Trophoblast cell (in vitro differentiated cells and primary cell): ENCODE measurements around the gene RIC3.
A peak's percentile ranks its signal among the peaks of the same experiment; 100 is the strongest.
"Not testable (repeated sequence)": the region's sequence is repeated elsewhere in the genome, so short reads cannot be mapped to it uniquely, and the experiment has no call there.

Experiments used
- DNase-seq, 2 donors: peaks; one replicate each; pipeline ENCODE4 v3.0.0-alpha.2; 2016
- H2AFZ ChIP-seq: 2 replicates; pipeline ENCODE4 v1.6.1; 2013; ENCODE audit warnings: low read length, moderate library complexity, mild to moderate bottlenecking; ENCODE audit not compliant: insufficient read depth, poor library complexity
- H2AK5ac ChIP-seq: 2 replicates; pipeline ENCODE4 v1.6.1; 2013; ENCODE audit warnings: mild to moderate bottlenecking, low read length
- H2BK120ac ChIP-seq: 2 replicates; pipeline ENCODE4 v1.6.1; 2013; ENCODE audit warnings: low read length, mild to moderate bottlenecking, moderate library complexity; ENCODE audit not compliant: insufficient read depth, poor library complexity
- H2BK12ac ChIP-seq: 2 replicates; pipeline ENCODE4 v1.6.1; 2013; ENCODE audit warnings: mild to moderate bottlenecking, low read length, moderate library complexity
- H2BK5ac ChIP-seq: 2 replicates; pipeline ENCODE4 v1.6.1; 2013; ENCODE audit warnings: low read length, low read depth, moderate library complexity, mild to moderate bottlenecking; ENCODE audit not compliant: poor library complexity
- H3K14ac ChIP-seq: 2 replicates; pipeline ENCODE4 v1.6.1; 2013; ENCODE audit warnings: mild to moderate bottlenecking, low read length
- H3K18ac ChIP-seq: 2 replicates; pipeline ENCODE4 v1.6.1; 2013; ENCODE audit warnings: mild to moderate bottlenecking, low read length
- H3K23ac ChIP-seq: 2 replicates; pipeline ENCODE4 v1.6.1; 2013; ENCODE audit warnings: low read length
- H3K27ac ChIP-seq: 2 replicates; pipeline ENCODE4 v1.5.1; 2013; ENCODE audit warnings: low read depth, mild to moderate bottlenecking, inconsistent platforms, low read length, moderate library complexity
- H3K27me3 ChIP-seq: 2 replicates; pipeline ENCODE4 v1.6.1; 2013; ENCODE audit warnings: inconsistent platforms, mild to moderate bottlenecking, low read length, moderate library complexity; ENCODE audit not compliant: insufficient read depth
- H3K36me3 ChIP-seq, 2 experiments: 1 replicate in 1 of 2; 2 replicates in 1 of 2; pipeline ENCODE4 v1.6.1; 2013; ENCODE audit warnings: low read length in 2 of 2, mild to moderate bottlenecking in 2 of 2, moderate library complexity in 1 of 2; ENCODE audit not compliant: insufficient read depth in 2 of 2, control insufficient read depth in 1 of 2
- H3K4ac ChIP-seq: 2 replicates; pipeline ENCODE4 v1.6.1; 2013; ENCODE audit warnings: low read depth, mild to moderate bottlenecking, low read length, moderate library complexity
- H3K4me1 ChIP-seq, 2 experiments: 1 replicate in 1 of 2; 2 replicates in 1 of 2; pipeline ENCODE4 v1.6.1; 2013; ENCODE audit warnings: low read length in 2 of 2, mild to moderate bottlenecking in 2 of 2, moderate library complexity in 1 of 2; ENCODE audit not compliant: insufficient read depth in 2 of 2, control insufficient read depth in 1 of 2
- H3K4me2 ChIP-seq: 2 replicates; pipeline ENCODE4 v1.6.1; 2013; ENCODE audit warnings: inconsistent platforms, mild to moderate bottlenecking, low read length, moderate library complexity
- H3K4me3 ChIP-seq: 2 replicates; pipeline ENCODE4 v1.5.1; 2013; ENCODE audit warnings: mild to moderate bottlenecking, low read depth, low read length, inconsistent platforms
- H3K79me1 ChIP-seq: one replicate; pipeline ENCODE4 v1.6.1; 2013; ENCODE audit warnings: low read length
- H3K79me2 ChIP-seq: 2 replicates; pipeline ENCODE4 v1.6.1; 2013; ENCODE audit warnings: low read length, mild to moderate bottlenecking; ENCODE audit not compliant: control insufficient read depth, insufficient read depth, poor library complexity
- H3K9ac ChIP-seq: 2 replicates; pipeline ENCODE4 v1.6.1; 2013; ENCODE audit warnings: mild to moderate bottlenecking, low read length
- H3K9me3 ChIP-seq: 2 replicates; pipeline ENCODE4 v1.6.1; 2013; ENCODE audit warnings: low read depth, mild to moderate bottlenecking, control low read depth, inconsistent platforms, low read length; ENCODE audit not compliant: insufficient read depth
- H4K12ac ChIP-seq: 2 replicates; pipeline ENCODE4 v1.6.1; 2013; ENCODE audit warnings: low read depth, mild to moderate bottlenecking, low read length, moderate library complexity
- H4K8ac ChIP-seq: 2 replicates; pipeline ENCODE4 v1.6.1; 2013; ENCODE audit warnings: low read depth, mild to moderate bottlenecking, low read length, moderate library complexity
- H4K91ac ChIP-seq: one replicate; pipeline ENCODE4 v1.6.1; 2013; ENCODE audit warnings: low read depth, mild to moderate bottlenecking, low read length, moderate library complexity
- WGBS: extraction: QIAGEN DNeasy Blood & Tissue Kit; methylation state at CpG from one replicate; pipeline ENCODE4 v1.1.7; 2013; ENCODE audit warnings: missing lambda C conversion rate; ENCODE audit not compliant: insufficient read length, insufficient coverage; ENCODE audit errors: extremely low coverage; 5-methylcytosine and 5-hydroxymethylcytosine counted together

RIC3 gene

GRCh38 chr11:8177136-8177535 lies 8.3 kb upstream of the RIC3 start:
- no peaks in the 10 kb centered on the region for H3K79me1 ChIP-seq
- H3K4me3 ChIP-seq = no peak overlapping the region
- no peaks in the 10 kb centered on the region for H3K36me3 ChIP-seq
- no peak overlapping the region for H4K12ac ChIP-seq
- no peak overlapping the region for H3K18ac ChIP-seq
- H2BK120ac ChIP-seq = no peak overlapping the region
- peak overlapping the region; percentile 38 for H3K9ac ChIP-seq
- no peak overlapping the region for H3K4me2 ChIP-seq
- no peak overlapping the region for H3K27ac ChIP-seq
- H2BK5ac ChIP-seq = no peak overlapping the region
- H4K8ac ChIP-seq = no peak overlapping the region
- H3K4ac ChIP-seq = no peak overlapping the region
- H2AFZ ChIP-seq = no peak overlapping the region
- H3K14ac ChIP-seq = no peak overlapping the region
- no peak for DNase-seq
- H2BK12ac ChIP-seq = no peak overlapping the region
- H3K4me1 ChIP-seq = no peaks in the 10 kb centered on the region
- H3K79me2 ChIP-seq = no peaks in the 10 kb centered on the region
- H2AK5ac ChIP-seq = no peak overlapping the region
- no peak overlapping the region for H3K23ac ChIP-seq
- H3K9me3 ChIP-seq = no peaks in the 10 kb centered on the region
- WGBS = no CpG with 5 or more reads among the region's 5 CpGs
- H4K91ac ChIP-seq = no peak overlapping the region
- H3K27me3 ChIP-seq = peaks cover 9% of the 10 kb centered on the region

GRCh38 chr11:8167796-8168195 lies 1.0 kb downstream of the RIC3 start:
- H3K27ac ChIP-seq = no peak overlapping the region
- H2BK120ac ChIP-seq = no peak overlapping the region
- peaks cover 3% of the 10 kb centered on the region for H3K27me3 ChIP-seq
- WGBS = no CpG with 5 or more reads among the region's 4 CpGs
- H2AFZ ChIP-seq = no peak overlapping the region
- H4K8ac ChIP-seq = no peak overlapping the region
- no peak overlapping the region for H4K91ac ChIP-seq
- H2BK12ac ChIP-seq = no peak overlapping the region
- no peak overlapping the region for H3K4me3 ChIP-seq
- H3K4me2 ChIP-seq = no peak overlapping the region
- no peaks in the 10 kb centered on the region for H3K79me1 ChIP-seq
- H3K79me2 ChIP-seq = no peaks in the 10 kb centered on the region
- no peaks in the 10 kb centered on the region for H3K9me3 ChIP-seq
- no peak overlapping the region for H3K9ac ChIP-seq
- H3K14ac ChIP-seq = no peak overlapping the region
- no peak overlapping the region for H4K12ac ChIP-seq
- no peaks in the 10 kb centered on the region for H3K36me3 ChIP-seq
- peaks cover 0 to 10% of the 10 kb centered on the region in 2 experiments for H3K4me1 ChIP-seq
- H2BK5ac ChIP-seq = no peak overlapping the region
- H2AK5ac ChIP-seq = no peak overlapping the region
- no peak overlapping the region for H3K18ac ChIP-seq
- no peak overlapping the region for H3K4ac ChIP-seq
- no peak for DNase-seq
- no peak overlapping the region for H3K23ac ChIP-seq

- H3K18ac ChIP-seq = no peak overlapping the region
- H2BK12ac ChIP-seq = no peak overlapping the region
- no peaks in the 10 kb centered on the region for H3K9me3 ChIP-seq
- H4K91ac ChIP-seq = no peak overlapping the region
- no peak overlapping the region for H3K4me2 ChIP-seq
- peaks cover 0 to 10% of the 10 kb centered on the region in 2 experiments for H3K4me1 ChIP-seq
- peaks cover 3% of the 10 kb centered on the region for H3K27me3 ChIP-seq
- no peak overlapping the region for H3K14ac ChIP-seq
- H3K4me3 ChIP-seq = no peak overlapping the region
- no peak overlapping the region for H2AFZ ChIP-seq
- H4K8ac ChIP-seq = no peak overlapping the region
- H3K4ac ChIP-seq = no peak overlapping the region
- H3K27ac ChIP-seq = no peak overlapping the region
- no peak overlapping the region for H3K9ac ChIP-seq
- no peaks in the 10 kb centered on the region for H3K79me1 ChIP-seq
- H3K79me2 ChIP-seq = no peaks in the 10 kb centered on the region
- H4K12ac ChIP-seq = no peak overlapping the region
- no peaks in the 10 kb centered on the region for H3K36me3 ChIP-seq
- no peak overlapping the region for H2BK120ac ChIP-seq
- no peak for DNase-seq
- no peak overlapping the region for H2BK5ac ChIP-seq
- no peak overlapping the region for H3K23ac ChIP-seq
- H2AK5ac ChIP-seq = no peak overlapping the region
These were observed 4.1 kb downstream of the RIC3 start for GRCh38 chr11:8164746-8165145.

- H3K27me3 ChIP-seq, H2BK120ac ChIP-seq, H3K9ac ChIP-seq, H3K9me3 ChIP-seq, H2BK12ac ChIP-seq, H4K12ac ChIP-seq, H2BK5ac ChIP-seq, H3K18ac ChIP-seq, H3K4me3 ChIP-seq, H3K79me1 ChIP-seq, H3K27ac ChIP-seq, H2AFZ ChIP-seq, H4K8ac ChIP-seq, H4K91ac ChIP-seq, H3K4ac ChIP-seq, H3K14ac ChIP-seq, H3K36me3 ChIP-seq, H3K23ac ChIP-seq, H3K79me2 ChIP-seq, H2AK5ac ChIP-seq, H3K4me1 ChIP-seq, H3K4me2 ChIP-seq: not testable (repeated sequence)
- peak; percentile 2 to 24 for DNase-seq
- no CpG with 5 or more reads among the region's 13 CpGs for WGBS
These were observed 7.1 kb downstream of the RIC3 start for GRCh38 chr11:8161627-8162304.
